ENCODE data around the gene PTPRJ. TPM values are rescaled to one million over a fixed set of nuclear protein-coding genes. Genes with fewer than 3 reads are reported as not detected.
A peak's percentile ranks its signal among the peaks of the same experiment; 100 is the strongest.

The PTPRJ gene
- total RNA-seq, 1 experiment from 2014 or later: 11.9 TPM

GRCh38 chr11:47967577-47968525 lies 12.5 kb upstream of the PTPRJ start:
- no peak for DNase-seq (ENCODE audit: low read depth)

- DNase-seq (ENCODE audit: low read depth): no peak
These were observed 11.0 kb upstream of the PTPRJ start for GRCh38 chr11:47969401-47969800.

GRCh38 chr11:47971501-47971900 lies 8.9 kb upstream of the PTPRJ start:
- no peak for DNase-seq (ENCODE audit: low read depth)

- DNase-seq (ENCODE audit: low read depth): no peak
These were observed 7.2 kb upstream of the PTPRJ start for GRCh38 chr11:47973173-47973572.

GRCh38 chr11:47976931-47977330 lies 3.4 kb upstream of the PTPRJ start:
- no peak for DNase-seq (ENCODE audit: low read depth)

GRCh38 chr11:47977623-47978022 lies 2.7 kb upstream of the PTPRJ start:
- DNase-seq (ENCODE audit: low read depth): no peak

- DNase-seq (ENCODE audit: low read depth): no peak
These were observed 826 bp upstream of the PTPRJ start for GRCh38 chr11:47979378-47980087.

GRCh38 chr11:47980907-47981621 lies 705 bp downstream of the PTPRJ start:
- DNase-seq (ENCODE audit: low read depth): peak; percentile 30

GRCh38 chr11:47981667-47982404 lies 1.5 kb downstream of the PTPRJ start:
- peak; percentile 24 for DNase-seq (ENCODE audit: low read depth)

- DNase-seq (ENCODE audit: low read depth): no peak
These were observed 2.3 kb downstream of the PTPRJ start for GRCh38 chr11:47982616-47983015.

GRCh38 chr11:47983464-47984397 lies 3.4 kb downstream of the PTPRJ start:
- DNase-seq (ENCODE audit: low read depth): peak; percentile 77

GRCh38 chr11:47986219-47986618 lies 5.9 kb downstream of the PTPRJ start:
- DNase-seq (ENCODE audit: low read depth): no peak

GRCh38 chr11:47986742-47987141 lies 6.4 kb downstream of the PTPRJ start:
- peak; percentile 51 for DNase-seq (ENCODE audit: low read depth)

- DNase-seq (ENCODE audit: low read depth): no peak
These were observed 7.0 kb downstream of the PTPRJ start for GRCh38 chr11:47987310-47987709.

GRCh38 chr11:47987781-47988180 lies 7.4 kb downstream of the PTPRJ start:
- DNase-seq (ENCODE audit: low read depth): no peak

GRCh38 chr11:47989779-47990178 lies 9.4 kb downstream of the PTPRJ start:
- DNase-seq (ENCODE audit: low read depth): no peak

GRCh38 chr11:47991266-47991830 lies 11.0 kb downstream of the PTPRJ start:
- DNase-seq (ENCODE audit: low read depth): peak; percentile 76

- no peak for DNase-seq (ENCODE audit: low read depth)
These were observed 11.5 kb downstream of the PTPRJ start for GRCh38 chr11:47991894-47992293.

- peak; percentile 88 for DNase-seq (ENCODE audit: low read depth)
These were observed 12.8 kb downstream of the PTPRJ start for GRCh38 chr11:47992959-47993820.

Data from HT1080 (cell line).